Thyroid gland (tissue), 4 donors: ENCODE results near the gene PMIS2.

Experiments
- CTCF ChIP-seq, 6 experiments: fragments of 200-600 bp in 3 of 6; fragments of 450-650 bp in 3 of 6; sonication (generic) in 3 of 6; IDR thresholded peaks; one replicate each; pipeline ENCODE4 v1.5.1; 2016 to 2019; ENCODE audit warnings: antibody characterized with exemption in 6 of 6, mild to moderate bottlenecking in 2 of 6, inconsistent platforms in 1 of 6, moderate library complexity in 1 of 6
- POLR2A ChIP-seq, 2 donors: fragments of 450-650 bp; IDR thresholded peaks; one replicate each; pipeline ENCODE4 v1.6.1; 2017; ENCODE audit warnings: antibody characterized with exemption in 2 of 2, mild to moderate bottlenecking in 2 of 2, moderate library complexity in 1 of 2

GRCh38 chr19:35623327-35624010, 37.5 kb downstream of the PMIS2 start:
- TF ChIP-seq CTCF (IDR thresholded peaks at IDR 0.05) = no peak
- TF ChIP-seq POLR2A (IDR thresholded peaks at IDR 0.05) = no peak
